Measurements from ENCODE around the gene CHRDL1.

DNA sequence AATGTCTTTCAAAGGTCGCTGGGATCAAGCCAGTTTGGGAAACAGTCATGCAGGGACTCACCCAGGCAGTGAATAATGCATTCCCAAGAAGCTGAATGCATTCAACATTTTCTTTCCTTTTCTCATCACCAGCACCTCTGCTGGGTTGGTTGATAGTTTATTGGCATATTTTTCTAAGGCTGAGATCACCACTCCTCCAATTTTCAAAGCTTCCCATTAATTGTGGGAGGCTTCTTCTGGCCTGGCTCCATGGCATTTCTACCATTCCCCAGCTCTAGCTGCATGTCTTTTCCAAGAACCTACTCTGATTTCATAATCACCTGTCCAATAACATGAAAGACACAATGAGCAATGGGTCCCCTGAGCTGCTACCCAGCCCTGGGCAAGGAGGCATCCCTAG lies 35.8 kb downstream of the CHRDL1 start:
- TF ChIP-seq, protein P1, sequence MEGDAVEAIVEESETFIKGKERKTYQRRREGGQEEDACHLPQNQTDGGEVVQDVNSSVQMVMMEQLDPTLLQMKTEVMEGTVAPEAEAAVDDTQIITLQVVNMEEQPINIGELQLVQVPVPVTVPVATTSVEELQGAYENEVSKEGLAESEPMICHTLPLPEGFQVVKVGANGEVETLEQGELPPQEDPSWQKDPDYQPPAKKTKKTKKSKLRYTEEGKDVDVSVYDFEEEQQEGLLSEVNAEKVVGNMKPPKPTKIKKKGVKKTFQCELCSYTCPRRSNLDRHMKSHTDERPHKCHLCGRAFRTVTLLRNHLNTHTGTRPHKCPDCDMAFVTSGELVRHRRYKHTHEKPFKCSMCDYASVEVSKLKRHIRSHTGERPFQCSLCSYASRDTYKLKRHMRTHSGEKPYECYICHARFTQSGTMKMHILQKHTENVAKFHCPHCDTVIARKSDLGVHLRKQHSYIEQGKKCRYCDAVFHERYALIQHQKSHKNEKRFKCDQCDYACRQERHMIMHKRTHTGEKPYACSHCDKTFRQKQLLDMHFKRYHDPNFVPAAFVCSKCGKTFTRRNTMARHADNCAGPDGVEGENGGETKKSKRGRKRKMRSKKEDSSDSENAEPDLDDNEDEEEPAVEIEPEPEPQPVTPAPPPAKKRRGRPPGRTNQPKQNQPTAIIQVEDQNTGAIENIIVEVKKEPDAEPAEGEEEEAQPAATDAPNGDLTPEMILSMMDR (conservative IDR thresholded peaks at IDR 0.05; ENCODE audit: low read depth, low read length): no peak
- no peak for TF ChIP-seq EZH2phosphoT487 (IDR thresholded peaks at IDR 0.05; ENCODE audit: borderline replicate concordance, low read length)

All from PC-3 (cell line).